HG02571 (cell line): ENCODE measurements around the gene ATP2B2.

Source experiments
- ATAC-seq: cut with Tn5 transposase; IDR thresholded peaks from one replicate; pipeline ENCODE4 v1.9.1; 2021; ENCODE audit warnings: mild to moderate bottlenecking, moderate library complexity; ENCODE audit not compliant: unreplicated experiment

The ATP2B2 gene

GRCh38 chr3:10434144-10434937 lies 71.0 kb downstream of the ATP2B2 start:
- no peak for ATAC-seq

GRCh38 chr3:10432931-10433330 lies 72.5 kb downstream of the ATP2B2 start:
- no peak for ATAC-seq

GRCh38 chr3:10432156-10432845 lies 73.1 kb downstream of the ATP2B2 start:
- ATAC-seq = no peak

GRCh38 chr3:10430805-10431204 lies 74.6 kb downstream of the ATP2B2 start:
- ATAC-seq = no peak

- no peak for ATAC-seq
Observed at GRCh38 chr3:10428406-10429091, 76.8 kb downstream of the ATP2B2 start.

GRCh38 chr3:10426346-10427220 lies 78.8 kb downstream of the ATP2B2 start:
- ATAC-seq = no peak

GRCh38 chr3:10423171-10423882 lies 82.1 kb downstream of the ATP2B2 start:
- no peak for ATAC-seq

GRCh38 chr3:10421996-10422395 lies 83.4 kb downstream of the ATP2B2 start:
- ATAC-seq = no peak

- no peak for ATAC-seq
Observed at GRCh38 chr3:10420745-10421475, 84.5 kb downstream of the ATP2B2 start.

- ATAC-seq = no peak
Observed at GRCh38 chr3:10419637-10420232, 85.7 kb downstream of the ATP2B2 start.

GRCh38 chr3:10417847-10418246 lies 87.5 kb downstream of the ATP2B2 start:
- ATAC-seq = no peak

GRCh38 chr3:10416730-10417300 lies 88.6 kb downstream of the ATP2B2 start:
- no peak for ATAC-seq

GRCh38 chr3:10413041-10413440 lies 92.3 kb downstream of the ATP2B2 start:
- ATAC-seq = no peak

GRCh38 chr3:10411598-10412332 lies 93.6 kb downstream of the ATP2B2 start:
- no peak for ATAC-seq

- ATAC-seq = no peak
Observed at GRCh38 chr3:10410383-10411002, 94.9 kb downstream of the ATP2B2 start.

GRCh38 chr3:10408680-10409079 lies 96.7 kb downstream of the ATP2B2 start:
- ATAC-seq = no peak

- no peak for ATAC-seq
Observed at GRCh38 chr3:10407361-10407760, 98.0 kb downstream of the ATP2B2 start.

- no peak for ATAC-seq
Observed at GRCh38 chr3:10406414-10406813, 99.0 kb downstream of the ATP2B2 start.
